IMR-90 (cell line): ENCODE data around the gene EEF1G. TPM values are rescaled to one million over a fixed set of nuclear protein-coding genes. Genes with fewer than 3 reads are reported as not detected.

Experiments
- ATAC-seq: fragments of 200-7000 bp; cut with Tn5 transposase; 2 replicates; pipeline ENCODE4 v1.9.1; 2020; ENCODE audit warnings: low read depth, mild to moderate bottlenecking, moderate library complexity
- BruUV-seq: library from RNA; stranded (reverse); fragments of 400-500 nt; replicated peaks from 2 replicates; lab custom pipeline; 2021; lab: Mats Ljungman, UMichigan
- CTCF ChIA-PET: fragments of 300-600 bp; formaldehyde crosslinking; extraction: SDS; loops from one replicate; lab custom pipeline; 2021; ENCODE audit warnings: antibody characterized with exemption; lab: Yijun Ruan, JAX
- POLR2A ChIA-PET: fragments of 300-600 bp; sonication (Branson Sonifier 250); formaldehyde crosslinking; loops from one replicate; lab custom pipeline; 2022; ENCODE audit warnings: antibody characterized with exemption; ENCODE audit not compliant: unreplicated experiment; lab: Charles Lee
- DNase-seq: peaks from one replicate; pipeline ENCODE4 v3.0.0; 2013
- H2AFZ ChIP-seq: replicated peaks from 2 replicates; pipeline ENCODE3; 2013; ENCODE audit warnings: low read length, mild to moderate bottlenecking; ENCODE audit not compliant: poor library complexity
- H2AK5ac ChIP-seq: 2 replicates; pipeline ENCODE4 v1.6.1; 2013; ENCODE audit warnings: low read depth, low read length, inconsistent platforms
- H2AK9ac ChIP-seq: replicated peaks from 2 replicates; pipeline ENCODE3; 2013; ENCODE audit warnings: mild to moderate bottlenecking, low read depth, low read length, moderate library complexity; ENCODE audit not compliant: poor library complexity
- H2BK120ac ChIP-seq: 2 replicates; pipeline ENCODE4 v1.6.1; 2013; ENCODE audit warnings: low read depth, low read length, inconsistent platforms
- H2BK15ac ChIP-seq: 3 replicates; pipeline ENCODE4 v1.6.1; 2013; ENCODE audit warnings: low read depth, low read length, inconsistent platforms
- H2BK20ac ChIP-seq: 2 replicates; pipeline ENCODE4 v1.6.1; 2013; ENCODE audit warnings: low read depth, mild to moderate bottlenecking, inconsistent platforms, low read length, moderate library complexity
- H2BK5ac ChIP-seq: 2 replicates; pipeline ENCODE4 v1.6.1; 2013; ENCODE audit warnings: mild to moderate bottlenecking, low read depth, low read length, inconsistent platforms; ENCODE audit not compliant: poor library complexity, severe bottlenecking
- H3K14ac ChIP-seq: replicated peaks from 2 replicates; pipeline ENCODE4 v1.6.1; 2013; ENCODE audit warnings: low read depth, low read length, inconsistent platforms
- H3K18ac ChIP-seq: 2 replicates; pipeline ENCODE4 v1.6.1; 2013; ENCODE audit warnings: low read depth, low read length, control low read depth
- H3K23ac ChIP-seq: 2 replicates; pipeline ENCODE4 v1.6.1; 2013; ENCODE audit warnings: low read depth, low read length, inconsistent platforms
- H3K27ac ChIP-seq: 2 replicates; pipeline ENCODE4 v1.5.1; 2013; ENCODE audit warnings: mild to moderate bottlenecking, control low read depth, low read length; ENCODE audit not compliant: insufficient read depth
- H3K27me3 ChIP-seq: 2 replicates; pipeline ENCODE4 v1.6.1; 2013; ENCODE audit warnings: low read length; ENCODE audit not compliant: control insufficient read depth, insufficient read depth
- H3K36me3 ChIP-seq: 2 replicates; pipeline ENCODE4 v1.6.1; 2013; ENCODE audit warnings: low read length, mixed read lengths; ENCODE audit not compliant: control insufficient read depth, insufficient read depth
- H3K4ac ChIP-seq: 2 replicates; pipeline ENCODE4 v1.6.1; 2013; ENCODE audit warnings: low read depth, low read length, inconsistent platforms
- H3K4me1 ChIP-seq: 2 replicates; pipeline ENCODE4 v1.6.1; 2013; ENCODE audit warnings: low read length, mixed read lengths; ENCODE audit not compliant: control insufficient read depth, insufficient read depth
- H3K4me2 ChIP-seq: 2 replicates; pipeline ENCODE4 v1.6.1; 2013; ENCODE audit warnings: low read depth, mild to moderate bottlenecking, control low read depth, low read length, moderate library complexity
- H3K4me3 ChIP-seq: 2 replicates; pipeline ENCODE4 v1.5.1; 2013; ENCODE audit warnings: low read depth, mild to moderate bottlenecking, control low read depth, low read length, moderate library complexity; ENCODE audit not compliant: insufficient read depth
- H3K56ac ChIP-seq: 2 replicates; pipeline ENCODE4 v1.6.1; 2013; ENCODE audit warnings: low read length, inconsistent platforms; ENCODE audit not compliant: insufficient read depth; ENCODE audit errors: extremely low read depth
- H3K79me1 ChIP-seq, 2 experiments: 2 replicates each; pipeline ENCODE4 v1.6.1; 2013; ENCODE audit warnings: low read length in 2 of 2, inconsistent platforms in 1 of 2, low read depth in 1 of 2
- H3K9ac ChIP-seq: 2 replicates; pipeline ENCODE4 v1.6.1; 2013; ENCODE audit warnings: low read depth, low read length, control low read depth
- H3K9me1 ChIP-seq: 2 replicates; pipeline ENCODE4 v1.6.1; 2013; ENCODE audit warnings: low read length, inconsistent platforms; ENCODE audit not compliant: insufficient read depth
- H3K9me3 ChIP-seq: 2 replicates; pipeline ENCODE4 v1.6.1; 2013; ENCODE audit warnings: low read length; ENCODE audit not compliant: control insufficient read depth, insufficient read depth
- H4K20me1 ChIP-seq: 2 replicates; pipeline ENCODE4 v1.6.1; 2013; ENCODE audit warnings: low read length, inconsistent platforms; ENCODE audit not compliant: insufficient read depth
- H4K5ac ChIP-seq: 2 replicates; pipeline ENCODE4 v1.6.1; 2013; ENCODE audit warnings: mild to moderate bottlenecking, low read depth, low read length, control low read depth
- H4K8ac ChIP-seq, 2 experiments: 2 replicates each; pipeline ENCODE4 v1.6.1; 2013; ENCODE audit warnings: low read depth in 2 of 2, low read length in 2 of 2, control low read depth in 1 of 2, inconsistent platforms in 1 of 2
- H4K91ac ChIP-seq: 2 replicates; pipeline ENCODE4 v1.6.1; 2013; ENCODE audit warnings: low read depth, low read length, inconsistent platforms; ENCODE audit not compliant: insufficient read depth
- CEBPB ChIP-seq: IDR thresholded peaks from 2 replicates; pipeline ENCODE4 v1.6.1; 2012; ENCODE audit warnings: low read depth, low read length, improper control_type of control experiment
- CHD1 ChIP-seq: IDR thresholded peaks from 2 replicates; pipeline ENCODE4 v1.6.1; 2012; ENCODE audit warnings: low read depth, low read length, improper control_type of control experiment
- CTCF ChIP-seq: conservative IDR thresholded peaks from 2 replicates; pipeline ENCODE4 v1.5.1; 2012; ENCODE audit warnings: mild to moderate bottlenecking, low read depth, low read length, improper control_type of control experiment
- ELK1 ChIP-seq: fragments of 150-350 bp; IDR thresholded peaks from 2 replicates; pipeline ENCODE4 v1.6.1; 2016; ENCODE audit warnings: low read depth, mild to moderate bottlenecking, low read length, moderate library complexity, borderline replicate concordance
- FOS ChIP-seq: fragments of 150-350 bp; IDR thresholded peaks from 2 replicates; pipeline ENCODE4 v1.6.1; 2016; ENCODE audit warnings: low read depth, low read length
- MAFK ChIP-seq: IDR thresholded peaks from 2 replicates; pipeline ENCODE4 v1.6.1; 2012; ENCODE audit warnings: low read depth, low read length, improper control_type of control experiment
- MXI1 ChIP-seq: IDR thresholded peaks from 2 replicates; pipeline ENCODE4 v1.6.1; 2012; ENCODE audit warnings: low read depth, mild to moderate bottlenecking, low read length, moderate library complexity, borderline replicate concordance
- NFE2L2 ChIP-seq: fragments of 150-350 bp; IDR thresholded peaks from 2 replicates; pipeline ENCODE4 v1.6.1; 2016; ENCODE audit warnings: low read depth, mild to moderate bottlenecking, low read length
- POLR2A ChIP-seq: IDR thresholded peaks from 2 replicates; pipeline ENCODE4 v1.6.1; 2012; ENCODE audit warnings: mild to moderate bottlenecking, low read depth, low read length
- RAD21 ChIP-seq: IDR thresholded peaks from 2 replicates; pipeline ENCODE4 v1.6.1; 2012; ENCODE audit warnings: low read length, improper control_type of control experiment
- RCOR1 ChIP-seq: IDR thresholded peaks from 2 replicates; pipeline ENCODE4 v1.6.1; 2012; ENCODE audit warnings: mild to moderate bottlenecking, low read length, improper control_type of control experiment; ENCODE audit not compliant: insufficient replicate concordance
- RFX5 ChIP-seq: IDR thresholded peaks from 2 replicates; pipeline ENCODE4 v1.8.0; 2012; ENCODE audit warnings: low read depth, mild to moderate bottlenecking, low read length, moderate library complexity
- SMC3 ChIP-seq: fragments of 150-350 bp; IDR thresholded peaks from 2 replicates; pipeline ENCODE4 v1.6.1; 2016; ENCODE audit warnings: low read depth, mild to moderate bottlenecking, antibody characterized with exemption, low read length, moderate library complexity
- USF2 ChIP-seq: fragments of 150-350 bp; IDR thresholded peaks from 2 replicates; pipeline ENCODE4 v1.6.1; 2017; ENCODE audit warnings: mild to moderate bottlenecking, antibody characterized with exemption, low read length, low read depth
- WGBS, 2 experiments: methylation state at CpG; one replicate each; pipeline versions ENCODE4 v1.1.5 to v1.1.7; 2013; ENCODE audit warnings: missing lambda C conversion rate in 2 of 2; ENCODE audit not compliant: insufficient read length in 1 of 2; ENCODE audit errors: extremely low coverage in 2 of 2; 5-methylcytosine and 5-hydroxymethylcytosine counted together
- dilution Hi-C: fragments of 300-500 bp; cut with HindIII; formaldehyde crosslinking; loops from one replicate; pipeline ENCODE4 v1.14.3; 2018; ENCODE audit warnings: low sequenced_read_pairs; ENCODE audit not compliant: unreplicated experiment
- in situ Hi-C: fragments of 300-500 bp; cut with MboI; formaldehyde crosslinking; loops from 3 replicates; pipeline ENCODE4 v1.14.3; 2019; ENCODE audit warnings: low sequenced_read_pairs, inconsistent platforms, mixed read lengths
- intact Hi-C: fragments of 100-400 bp; cut with micrococcal nuclease; formaldehyde crosslinking; loops from 2 replicates; pipeline ENCODE4 v1.10.0; 2022
- polyA plus RNA-seq, 3 experiments: library from polyadenylated mRNA; depleted of rRNA; stranded (reverse); fragments of >200 nt; gene quantifications; 2 replicates each; pipeline ENCODE4 v1.2.3, GENCODE V29; 2012; ENCODE audit warnings: low replicate concordance in 1 of 3
- total RNA-seq: library from RNA; depleted of rRNA; stranded (reverse); fragments of >200 nt; gene quantifications from 2 replicates; pipeline ENCODE4 v1.2.3, GENCODE V29; 2012

EEF1G gene
- total and polyA plus RNA-seq, 2 of the 4 experiments (the other 2 are of a cell fraction), result 1,684 to 1,857 TPM

GRCh38 chr11:62600367-62601121, 26.9 kb upstream of the EEF1G start:
- Histone ChIP-seq H3K4ac (peak overlapping the region; percentile 86), H3K56ac (peak overlapping the region; percentile 90), H2BK20ac (no peak overlapping the region), H2BK5ac (peak overlapping the region; percentile 92), H3K9me3 (no peaks in the 10 kb centered on the region), H3K27ac (peak overlapping the region; percentile 97), H3K36me3 (peaks cover 39% of the 10 kb centered on the region), H3K27me3 (no peaks in the 10 kb centered on the region), H2AK9ac (peak overlapping the region; percentile 99), H3K4me1 (peaks cover 7% of the 10 kb centered on the region), H4K8ac (peak overlapping the region; percentile 32 to 83; a peak in 3 of 4 replicates), H4K20me1 (peaks cover 17% of the 10 kb centered on the region; the same call in 1 of the 2 replicates), H4K5ac (peak overlapping the region; percentile 16), H3K18ac (peak overlapping the region; percentile 33; the same call in 1 of the 2 replicates), H4K91ac (peak overlapping the region; percentile 74), H3K23ac (peak overlapping the region; percentile 91), H2BK120ac (peak overlapping the region; percentile 34; the same call in 1 of the 2 replicates), H3K79me1 (peaks cover 15 to 49% of the 10 kb centered on the region in 2 experiments), H2BK15ac (no peak overlapping the region), H2AFZ (peak overlapping the region; percentile 87), H3K9me1 (peaks cover 5% of the 10 kb centered on the region), H3K4me2 (peak overlapping the region; percentile 91), H3K9ac (peak overlapping the region; percentile 90), H3K4me3 (peak overlapping the region; percentile 87), H3K14ac (peak overlapping the region; percentile 80), H2AK5ac (peak overlapping the region; percentile 72)
- intact Hi-C loops (no loop called here), dilution Hi-C loops (no loop called here), in situ Hi-C loops (no loop called here)
- no TSS peak for BruUV-seq
- ChIA-PET CTCF (no interaction called here), POLR2A (interaction anchor here (1.4 to 1.7 kb wide), 2 partner anchors 9 to 65 kb away, joined by 3 to 7 read pairs; partner anchors contain the start of genes C11orf98, CSKMT and TUT1)
- DNase-seq (no peak), ATAC-seq (no peak)
- 0% methylated on average over 4 of the region's 26 CpGs; no CpG with 5 or more reads in 1 of the 2 experiments for WGBS, 2 experiments
- TF ChIP-seq CTCF (no peak), MAFK (no peak), ELK1 (no peak), RCOR1 (no peak), POLR2A (no peak), NFE2L2 (no peak), RAD21 (no peak), USF2 (no peak), MXI1 (no peak), RFX5 (no peak), SMC3 (no peak), FOS (no peak), CHD1 (no peak; the same call in 1 of the 2 replicates), CEBPB (no peak)
